Measurements from ENCODE around the gene KMT2E. TPM values are rescaled to one million over a fixed set of nuclear protein-coding genes. Genes with fewer than 3 reads are reported as not detected.

The KMT2E gene
- total RNA-seq, 1 donor from 2014 or later: 107 TPM

GRCh38 chr7:105011141-105011830 is 2.7 kb upstream of the KMT2E start:
- H3K27ac Mint-ChIP-seq: peak overlapping the region; percentile 100
- peaks cover 8% of the 10 kb centered on the region for H3K36me3 Mint-ChIP-seq (ENCODE audit: insufficient read depth)
- no peaks in the 10 kb centered on the region for H3K27me3 Mint-ChIP-seq
- TF ChIP-seq, protein P1, sequence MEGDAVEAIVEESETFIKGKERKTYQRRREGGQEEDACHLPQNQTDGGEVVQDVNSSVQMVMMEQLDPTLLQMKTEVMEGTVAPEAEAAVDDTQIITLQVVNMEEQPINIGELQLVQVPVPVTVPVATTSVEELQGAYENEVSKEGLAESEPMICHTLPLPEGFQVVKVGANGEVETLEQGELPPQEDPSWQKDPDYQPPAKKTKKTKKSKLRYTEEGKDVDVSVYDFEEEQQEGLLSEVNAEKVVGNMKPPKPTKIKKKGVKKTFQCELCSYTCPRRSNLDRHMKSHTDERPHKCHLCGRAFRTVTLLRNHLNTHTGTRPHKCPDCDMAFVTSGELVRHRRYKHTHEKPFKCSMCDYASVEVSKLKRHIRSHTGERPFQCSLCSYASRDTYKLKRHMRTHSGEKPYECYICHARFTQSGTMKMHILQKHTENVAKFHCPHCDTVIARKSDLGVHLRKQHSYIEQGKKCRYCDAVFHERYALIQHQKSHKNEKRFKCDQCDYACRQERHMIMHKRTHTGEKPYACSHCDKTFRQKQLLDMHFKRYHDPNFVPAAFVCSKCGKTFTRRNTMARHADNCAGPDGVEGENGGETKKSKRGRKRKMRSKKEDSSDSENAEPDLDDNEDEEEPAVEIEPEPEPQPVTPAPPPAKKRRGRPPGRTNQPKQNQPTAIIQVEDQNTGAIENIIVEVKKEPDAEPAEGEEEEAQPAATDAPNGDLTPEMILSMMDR (IDR thresholded peaks at IDR 0.05; ENCODE audit: unreplicated experiment): no peak
- no peak for DNase-seq (ENCODE audit: low spot score, unreplicated experiment)
- no peaks in the 10 kb centered on the region for H3K9me3 Mint-ChIP-seq (ENCODE audit: low read depth)
- peaks cover 29% of the 10 kb centered on the region for H3K4me1 Mint-ChIP-seq (ENCODE audit: low read depth)
- peak overlapping the region; percentile 100 for H3K4me3 Mint-ChIP-seq (ENCODE audit: low read depth)

DNA sequence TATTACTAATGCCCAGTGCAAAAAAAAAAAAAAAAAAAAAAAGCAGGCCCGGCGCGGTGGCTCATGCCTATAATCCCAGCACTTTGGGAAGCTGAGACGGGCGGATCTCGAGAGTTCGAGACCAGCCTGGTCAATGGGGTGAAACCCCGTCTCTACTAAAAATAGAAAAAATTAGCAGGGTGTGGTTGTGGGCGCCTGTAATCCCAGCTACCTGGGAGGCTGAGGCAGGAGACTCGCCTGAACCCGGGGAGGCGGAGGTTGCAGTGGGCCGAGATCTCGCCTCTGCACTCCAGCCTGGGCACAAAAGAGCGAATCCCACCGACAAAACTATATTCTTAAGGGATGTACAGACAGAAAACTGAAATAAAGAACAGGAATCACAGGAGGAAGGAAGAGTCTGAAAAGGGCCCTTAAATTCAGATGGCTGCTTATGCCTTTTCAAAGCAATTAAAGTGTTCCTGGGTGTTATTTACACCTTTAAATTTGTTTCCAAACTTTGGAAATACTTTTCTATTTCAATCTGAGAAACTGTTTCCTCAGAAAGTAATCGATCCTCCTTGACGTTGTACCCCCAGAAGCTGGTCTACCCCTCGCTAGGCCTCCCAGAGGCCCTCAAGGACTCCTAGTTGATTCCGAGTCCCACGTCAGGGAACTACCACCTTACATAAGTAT is 2.0 kb upstream of the KMT2E start:
- Mint-ChIP-seq H3K36me3 (ENCODE audit: insufficient read depth) (peaks cover 8% of the 10 kb centered on the region), H3K9me3 (ENCODE audit: low read depth) (no peaks in the 10 kb centered on the region), H3K4me1 (ENCODE audit: low read depth) (peaks cover 29% of the 10 kb centered on the region), H3K4me3 (ENCODE audit: low read depth) (peak overlapping the region; percentile 100), H3K27ac (peak overlapping the region; percentile 100), H3K27me3 (no peaks in the 10 kb centered on the region)
- DNase-seq (ENCODE audit: low spot score, unreplicated experiment): no peak
- TF ChIP-seq, protein P1 (IDR thresholded peaks at IDR 0.05; ENCODE audit: unreplicated experiment): no peak

DNA sequence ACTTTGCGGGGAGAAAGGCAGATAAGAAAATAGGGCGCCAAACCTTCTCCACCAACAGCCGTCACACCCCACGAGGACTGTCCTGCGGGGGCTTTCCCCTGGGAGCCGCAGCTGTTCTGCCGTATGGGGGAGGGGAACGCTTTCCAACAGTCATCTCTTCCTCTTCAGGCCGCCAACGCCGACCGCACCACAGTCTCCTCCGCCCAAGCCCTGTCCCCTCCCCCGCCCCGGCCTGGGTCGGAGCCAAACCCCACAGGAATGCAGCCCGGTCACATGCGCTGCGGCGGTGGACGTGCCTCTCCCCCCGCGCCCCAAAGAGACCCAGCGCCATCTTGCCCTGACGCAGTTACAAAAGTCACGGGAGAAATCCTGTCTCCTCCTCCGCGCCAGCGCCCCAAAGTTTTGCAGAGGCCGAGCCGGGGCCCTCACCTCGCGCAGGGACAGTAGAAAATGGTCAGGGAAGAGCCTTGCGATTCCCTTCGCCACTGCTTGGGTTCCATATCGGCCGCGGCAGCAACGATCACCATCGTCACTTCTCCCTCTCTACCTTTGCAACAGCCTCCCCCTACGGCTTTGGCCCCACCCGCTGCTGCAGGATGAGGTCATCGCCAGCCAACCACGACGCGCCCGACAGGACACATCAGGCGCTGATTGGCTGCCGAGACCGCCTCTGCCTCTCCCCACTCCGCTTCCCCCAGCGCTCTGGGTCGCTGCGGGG is 1.3 kb upstream of the KMT2E start:
- H3K36me3 Mint-ChIP-seq (ENCODE audit: insufficient read depth): peaks cover 8% of the 10 kb centered on the region
- H3K27ac Mint-ChIP-seq: peak overlapping the region; percentile 100
- peak; percentile 94 for DNase-seq (ENCODE audit: low spot score, unreplicated experiment)
- no peaks in the 10 kb centered on the region for H3K9me3 Mint-ChIP-seq (ENCODE audit: low read depth)
- peak overlapping the region; percentile 100 for H3K4me3 Mint-ChIP-seq (ENCODE audit: low read depth)
- TF ChIP-seq, protein P1 (IDR thresholded peaks at IDR 0.05; ENCODE audit: unreplicated experiment): no peak
- H3K4me1 Mint-ChIP-seq (ENCODE audit: low read depth): peaks cover 32% of the 10 kb centered on the region
- no peaks in the 10 kb centered on the region for H3K27me3 Mint-ChIP-seq

- Mint-ChIP-seq H3K9me3 (ENCODE audit: low read depth) (no peaks in the 10 kb centered on the region), H3K4me3 (ENCODE audit: low read depth) (peak overlapping the region; percentile 100), H3K27me3 (no peaks in the 10 kb centered on the region), H3K36me3 (ENCODE audit: insufficient read depth) (peaks cover 5% of the 10 kb centered on the region), H3K27ac (peak overlapping the region; percentile 100), H3K4me1 (ENCODE audit: low read depth) (peaks cover 31% of the 10 kb centered on the region)
- DNase-seq (ENCODE audit: low spot score, unreplicated experiment): peak; percentile 93
- TF ChIP-seq, protein P1 (IDR thresholded peaks at IDR 0.05; ENCODE audit: unreplicated experiment): peak; percentile 56
These were observed 687 bp upstream of the KMT2E start for GRCh38 chr7:105013221-105013815.
